Measurements from ENCODE around the gene PGLYRP1. TPM values are rescaled to one million over a fixed set of nuclear protein-coding genes. Genes with fewer than 3 reads are reported as not detected.

Gene PGLYRP1
- total RNA-seq, 4 donors from 2014 or later = 0.65 TPM; not detected in 3

- no peaks in the 10 kb centered on the region for H3K4me1 ChIP-seq
- no peaks in the 10 kb centered on the region for H3K36me3 ChIP-seq
- H3K27me3 ChIP-seq = peaks cover 0 to 69% (median 10%) of the 10 kb centered on the region in 4 donors
- H3K9me3 ChIP-seq = no peaks in the 10 kb centered on the region
- no peak within 1 kb of the TSS for H3K27ac ChIP-seq (replicated peaks in 1 of 4)
- WGBS = 52% methylated on average over 7 of the region's 7 CpGs
- no peak for TF ChIP-seq POLR2A (IDR thresholded peaks at IDR 0.05; ENCODE audit: low read depth)
- no peak for TF ChIP-seq CTCF (IDR thresholded peaks at IDR 0.05)
- TF ChIP-seq POLR2AphosphoS5 (IDR thresholded peaks at IDR 0.05) = no peak
- no peak for TF ChIP-seq EP300 (IDR thresholded peaks at IDR 0.05)
- intact Hi-C loops (cut with DNase I) = no loop called here
- no peak within 1 kb of the TSS for H3K4me3 ChIP-seq
- no peak for DNase-seq (ENCODE audit: extremely low spot score)
Observed at GRCh38 chr19:46040952-46041500, 18.2 kb upstream of the PGLYRP1 start, which contains the start of gene IGFL4. IGFL4 (minus strand) TSS chr19:46041002; CDS start chr19:46040962, 40 bp downstream.

GRCh38 chr19:46040125-46040524, 17.3 kb upstream of the PGLYRP1 start:
- DNase-seq (ENCODE audit: extremely low spot score) = no peak
- TF ChIP-seq POLR2A (IDR thresholded peaks at IDR 0.05; ENCODE audit: low read depth) = no peak
- TF ChIP-seq CTCF (IDR thresholded peaks at IDR 0.05) = no peak
- no peak for TF ChIP-seq POLR2AphosphoS5 (IDR thresholded peaks at IDR 0.05)
- TF ChIP-seq EP300 (IDR thresholded peaks at IDR 0.05) = no peak
- intact Hi-C loops (cut with DNase I) = no loop called here
- Histone ChIP-seq H3K9me3 (no peaks in the 10 kb centered on the region), H3K4me3 (no peak overlapping the region), H3K27ac (replicated peaks in 1 of 4) (no peak overlapping the region), H3K36me3 (no peaks in the 10 kb centered on the region), H3K27me3 (peaks cover 0 to 71% (median 10%) of the 10 kb centered on the region in 4 donors), H3K4me1 (no peaks in the 10 kb centered on the region)
- 93% methylated on average over 3 of the region's 6 CpGs for WGBS

- intact Hi-C loops (cut with DNase I) = no loop called here
- DNase-seq (ENCODE audit: extremely low spot score) = no peak
- H3K9me3 ChIP-seq = no peaks in the 10 kb centered on the region
- TF ChIP-seq POLR2A (IDR thresholded peaks at IDR 0.05; ENCODE audit: low read depth) (no peak), POLR2AphosphoS5 (IDR thresholded peaks at IDR 0.05) (no peak), CTCF (IDR thresholded peaks at IDR 0.05) (no peak), EP300 (IDR thresholded peaks at IDR 0.05) (no peak)
- H3K27me3 ChIP-seq = peaks cover 0 to 41% (median 7%) of the 10 kb centered on the region in 4 donors
- 69% methylated on average over 3 of the region's 3 CpGs for WGBS
- H3K36me3 ChIP-seq = no peaks in the 10 kb centered on the region
- H3K4me1 ChIP-seq = no peaks in the 10 kb centered on the region
- H3K27ac ChIP-seq (replicated peaks in 1 of 4) = no peak overlapping the region
- no peak overlapping the region for H3K4me3 ChIP-seq
Observed at GRCh38 chr19:46036744-46037128, 13.9 kb upstream of the PGLYRP1 start.

GRCh38 chr19:46035986-46036743, 13.3 kb upstream of the PGLYRP1 start:
- intact Hi-C loops (cut with DNase I) = no loop called here
- DNase-seq (ENCODE audit: extremely low spot score) = no peak
- no peak overlapping the region for H3K27ac ChIP-seq (replicated peaks in 1 of 4)

More at GRCh38 chr19:46035986-46036743, 13.3 kb upstream of the PGLYRP1 start:
- TF ChIP-seq EP300 (IDR thresholded peaks at IDR 0.05) (no peak), CTCF (IDR thresholded peaks at IDR 0.05) (no peak), POLR2AphosphoS5 (IDR thresholded peaks at IDR 0.05) (no peak), POLR2A (IDR thresholded peaks at IDR 0.05; ENCODE audit: low read depth) (no peak)
- 87% methylated on average over 3 of the region's 13 CpGs for WGBS
- Histone ChIP-seq H3K4me3 (no peak overlapping the region), H3K27me3 (peaks cover 0 to 38% (median 7%) of the 10 kb centered on the region in 4 donors), H3K9me3 (no peaks in the 10 kb centered on the region), H3K36me3 (no peaks in the 10 kb centered on the region), H3K4me1 (no peaks in the 10 kb centered on the region)

All from esophagus muscularis mucosa (tissue), 4 donors.